Activated naive CD4-positive, alpha-beta T cell treated with Interleukin-2 at 50 U/mL for 16 hours (primary cell): ENCODE results near the gene TMX3.

Source experiments
- DNase-seq: peaks from one replicate; pipeline ENCODE4 v3.0.0-alpha.2; 2020

Gene TMX3

DNA sequence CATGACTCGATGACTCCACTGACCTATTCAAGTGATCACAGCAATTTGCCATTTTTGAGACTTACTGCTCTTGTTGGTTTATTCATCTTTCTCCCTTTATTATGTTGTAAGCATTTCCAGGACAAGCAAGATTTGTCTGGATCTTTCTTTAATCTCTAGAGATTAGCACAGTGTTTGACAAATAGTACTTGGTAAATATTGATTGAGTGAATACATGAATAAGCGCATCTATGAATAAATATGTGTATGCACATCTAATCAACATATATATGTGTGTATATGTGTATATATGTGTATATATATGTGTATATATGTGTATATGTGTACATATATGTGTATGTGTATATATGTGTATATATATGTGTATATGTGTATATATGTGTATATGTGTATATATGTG is 7.3 kb downstream of the TMX3 start:
- DNase-seq = no peak

DNA sequence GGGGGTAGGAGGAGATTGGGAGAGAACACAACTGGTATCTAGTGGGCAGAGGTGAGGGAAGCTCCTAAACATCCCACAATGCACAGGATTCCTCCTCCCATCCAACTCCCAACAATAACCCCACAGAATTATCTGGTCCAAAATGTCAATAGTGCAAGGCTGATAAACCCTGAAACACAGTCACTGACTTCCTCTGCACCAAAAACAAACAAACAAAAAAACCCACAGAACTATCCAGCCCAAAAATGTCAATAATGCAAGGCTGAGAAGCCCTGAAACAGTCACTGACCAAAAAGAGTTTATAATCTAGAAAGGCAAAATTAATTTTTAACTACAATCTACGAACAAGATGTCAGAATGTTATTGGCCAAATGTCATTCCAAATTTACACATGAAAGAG is 9.8 kb downstream of the TMX3 start:
- DNase-seq = no peak

DNA sequence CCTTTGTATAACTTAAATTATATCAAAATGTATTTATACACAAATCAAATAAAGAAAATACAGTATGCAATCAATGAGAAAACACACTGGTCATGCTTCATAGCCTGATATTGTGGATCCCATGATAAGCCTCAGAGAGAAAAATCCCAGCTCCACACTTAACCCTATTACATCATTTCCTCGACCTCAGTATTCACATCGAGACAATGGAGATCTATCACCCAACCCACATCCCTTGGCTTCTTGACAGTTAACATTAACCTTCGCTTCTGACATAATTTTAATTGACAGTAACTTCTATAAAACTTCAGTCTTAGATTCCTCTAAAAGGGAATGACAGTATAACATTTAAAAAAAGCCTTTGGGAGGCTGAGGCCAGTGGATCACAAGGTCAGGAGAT is 11.6 kb downstream of the TMX3 start:
- no peak for DNase-seq

DNA sequence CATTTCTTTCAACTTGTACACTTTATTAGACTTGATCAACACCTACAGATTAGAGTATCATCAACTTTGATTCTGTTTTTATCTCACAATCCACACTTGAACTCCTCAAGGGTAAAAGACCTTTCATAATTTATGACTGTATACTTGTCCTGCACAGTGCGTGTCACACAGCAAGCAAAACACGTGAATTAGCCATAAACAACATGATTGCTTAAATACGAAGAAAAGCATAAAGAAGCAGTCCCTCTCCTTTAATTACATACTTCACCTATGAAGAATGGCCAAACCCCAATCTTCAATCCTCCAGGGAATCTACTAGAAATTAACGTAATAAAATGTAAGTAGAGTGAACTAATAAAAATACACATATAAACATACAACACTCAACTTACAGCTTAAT is 13.6 kb downstream of the TMX3 start:
- DNase-seq = no peak

DNA sequence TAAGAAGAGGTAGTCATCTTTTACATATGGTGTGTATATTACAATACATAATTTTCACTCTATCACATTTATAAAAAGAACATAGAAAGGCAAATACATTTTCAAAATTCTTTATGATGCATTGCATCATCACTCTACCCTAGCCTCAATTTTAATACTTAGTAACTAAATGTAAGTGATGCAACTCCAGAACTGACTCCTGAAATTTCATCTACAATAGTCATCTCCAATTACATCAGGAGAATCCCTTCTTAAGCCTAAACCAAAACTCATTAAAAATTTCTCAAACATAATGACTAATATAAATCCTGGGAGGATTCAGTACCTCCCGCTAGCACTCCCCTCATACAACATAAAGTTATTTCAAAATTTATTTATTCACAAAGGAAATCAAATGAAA is 15.9 kb downstream of the TMX3 start:
- no peak for DNase-seq

DNA sequence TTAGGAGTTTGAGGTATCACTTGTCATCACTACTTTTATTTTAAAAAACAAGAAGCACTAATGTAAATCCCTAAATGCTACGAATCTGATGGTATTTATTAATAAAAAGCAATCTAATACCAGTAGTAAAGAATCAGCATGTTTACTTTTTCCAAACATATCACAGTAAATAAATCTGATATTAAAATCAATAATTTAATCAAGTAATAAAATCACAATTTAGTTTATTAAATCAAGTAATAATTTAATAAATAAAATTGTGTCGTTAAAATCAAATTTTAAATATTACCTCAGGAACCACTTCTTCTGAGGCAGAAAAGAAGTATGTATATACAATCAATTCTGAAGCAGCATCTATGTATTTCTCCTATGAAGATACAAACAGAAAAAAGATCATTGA is 18.0 kb downstream of the TMX3 start:
- no peak for DNase-seq

DNA sequence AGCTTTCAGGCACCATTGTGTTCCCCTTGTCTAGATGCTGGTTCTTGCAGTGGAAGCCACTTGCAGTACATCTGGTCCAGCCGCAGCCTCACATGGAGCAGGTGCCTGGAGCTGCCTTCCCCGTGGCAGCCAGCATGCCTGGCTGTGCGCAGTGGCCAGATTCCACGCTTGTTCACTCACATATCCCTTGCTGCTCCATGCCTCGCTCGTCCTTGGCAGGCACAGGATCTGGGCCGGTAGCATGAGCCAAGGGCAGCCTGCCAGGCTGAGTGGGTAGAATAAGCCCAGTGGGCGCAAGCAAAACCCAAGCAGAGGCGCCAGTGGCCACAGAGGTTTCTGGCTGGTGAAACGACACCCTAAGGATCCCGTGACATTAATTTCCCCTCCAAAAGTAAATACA is 20.6 kb downstream of the TMX3 start:
- DNase-seq = no peak

DNA sequence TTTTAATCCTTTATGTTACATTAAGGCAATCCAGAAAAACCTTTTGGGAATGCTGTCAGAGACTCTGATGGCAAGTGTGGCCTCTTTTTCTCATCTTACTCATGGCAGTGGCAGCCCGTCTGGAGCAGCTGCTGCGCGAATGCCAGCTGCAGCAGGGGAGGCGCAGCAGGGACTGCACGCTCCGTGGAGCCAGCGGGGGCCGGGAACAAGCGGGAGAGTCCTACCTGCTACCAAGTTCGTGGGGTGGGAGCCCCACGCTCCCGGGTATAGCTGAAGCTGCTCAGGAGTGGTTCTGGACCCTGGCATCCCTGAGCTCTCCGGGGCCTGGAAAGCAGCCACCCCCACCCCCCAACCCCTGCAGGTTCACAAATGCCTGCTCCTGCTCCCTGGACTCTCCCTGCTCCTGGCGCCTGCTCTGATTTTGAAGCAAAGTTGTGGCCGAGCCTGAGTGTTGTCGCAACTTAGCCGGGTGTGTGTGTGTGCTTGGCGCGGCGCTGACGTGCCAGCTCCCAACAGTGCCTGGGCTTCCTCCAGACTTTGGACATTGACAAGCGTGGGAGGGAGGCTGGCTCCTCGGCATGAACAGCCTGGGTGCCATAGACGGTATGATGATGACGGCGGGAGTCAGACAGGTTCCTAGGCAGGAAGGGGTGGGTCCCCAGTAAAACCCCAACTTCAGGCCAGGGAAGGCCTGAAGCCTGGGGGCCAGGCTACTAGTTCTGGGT is 21.7 kb downstream of the TMX3 start:
- no peak for DNase-seq

DNA sequence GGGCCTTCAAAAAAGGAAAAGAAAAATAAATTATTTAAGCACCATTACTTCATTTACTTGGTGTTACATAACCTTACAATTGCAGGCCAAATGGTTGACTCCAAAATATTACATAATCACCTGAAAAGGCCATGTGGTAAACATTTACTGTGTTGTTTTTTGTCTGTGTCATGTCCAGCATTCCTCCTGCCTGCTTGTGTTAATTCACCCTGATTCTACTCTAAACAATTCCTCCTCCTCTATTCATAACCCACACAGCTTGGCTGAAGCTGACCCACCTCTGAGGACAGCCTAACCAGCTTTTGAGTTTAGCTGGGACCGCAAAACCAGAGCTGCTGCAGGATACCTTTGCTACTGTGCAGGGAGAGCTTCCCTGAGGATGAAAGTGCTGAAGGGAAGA is 35.4 kb downstream of the TMX3 start:
- no peak for DNase-seq

DNA sequence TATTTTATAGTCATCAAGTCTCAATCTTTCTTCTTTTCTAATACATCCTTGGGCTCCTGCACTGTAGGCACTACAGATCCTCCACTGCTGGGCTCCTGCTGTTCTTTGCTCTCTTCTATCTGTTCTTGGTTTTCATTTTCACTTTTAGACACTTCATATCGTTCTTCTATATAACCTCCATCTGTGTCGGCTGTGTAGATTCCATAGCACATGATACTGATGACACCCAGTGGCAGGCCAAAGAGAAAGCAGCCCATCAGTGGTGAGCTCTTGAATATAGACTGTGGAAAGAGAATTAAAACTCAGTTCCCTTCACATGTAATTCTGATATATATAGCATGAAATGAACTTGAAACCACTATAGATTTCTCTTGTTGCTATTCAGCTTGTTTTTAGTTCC is 38.0 kb downstream of the TMX3 start:
- DNase-seq = no peak

DNA sequence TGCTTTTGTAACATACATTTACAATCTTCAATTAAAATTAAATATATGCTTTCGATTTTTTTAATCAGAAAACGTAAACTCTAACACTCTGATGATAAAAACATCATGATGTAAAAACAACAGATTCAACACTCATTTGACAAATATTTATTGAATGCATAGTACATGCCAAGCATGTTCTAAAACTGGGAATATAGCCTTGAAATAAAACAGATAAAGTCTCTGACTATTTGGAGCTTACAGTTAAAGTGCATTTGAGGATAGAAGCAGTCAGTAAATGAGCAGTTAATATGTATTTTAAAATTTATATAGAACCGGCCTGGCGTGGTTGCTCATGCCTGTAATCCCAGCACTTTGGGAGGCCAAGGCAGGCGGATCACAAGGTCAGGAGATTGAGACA is 47.8 kb downstream of the TMX3 start:
- DNase-seq = no peak

DNA sequence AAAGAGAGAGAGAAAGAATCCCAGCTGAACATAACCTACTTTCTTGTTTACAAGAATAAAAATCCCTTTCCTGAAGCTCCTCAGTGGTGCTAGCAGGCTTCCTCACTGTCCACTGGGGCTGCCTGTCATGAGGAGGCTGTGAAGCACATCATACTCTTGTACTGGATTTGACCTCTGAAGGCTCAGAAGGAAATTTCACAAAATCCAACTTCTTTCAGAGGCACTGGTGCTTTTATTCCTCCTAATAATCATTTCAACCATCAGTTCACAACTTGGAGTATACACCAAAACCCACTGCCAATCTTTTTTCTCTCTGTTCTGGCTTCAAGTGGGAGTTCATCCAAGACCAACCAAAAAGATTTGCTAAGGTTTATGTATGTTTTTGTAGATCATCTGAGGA is 48.5 kb downstream of the TMX3 start:
- no peak for DNase-seq

DNA sequence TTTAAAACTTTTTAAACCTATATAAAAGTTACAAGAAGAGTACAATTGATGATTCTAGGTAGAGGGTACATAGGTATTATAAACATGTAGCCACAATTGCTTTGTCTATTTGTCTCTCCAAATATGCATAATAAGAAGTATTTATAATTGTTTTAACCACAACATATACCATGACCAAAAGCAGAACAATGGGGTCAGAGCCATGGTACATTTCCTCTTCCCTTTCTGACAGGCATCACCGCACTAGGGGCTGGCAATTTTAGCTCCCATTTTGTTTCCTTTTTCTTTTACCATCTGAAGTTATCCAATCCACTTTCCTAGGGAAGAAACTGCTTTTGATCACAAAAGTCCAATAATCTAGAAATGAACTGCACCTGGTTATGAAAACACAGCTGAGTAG is 49.3 kb downstream of the TMX3 start:
- no peak for DNase-seq

DNA sequence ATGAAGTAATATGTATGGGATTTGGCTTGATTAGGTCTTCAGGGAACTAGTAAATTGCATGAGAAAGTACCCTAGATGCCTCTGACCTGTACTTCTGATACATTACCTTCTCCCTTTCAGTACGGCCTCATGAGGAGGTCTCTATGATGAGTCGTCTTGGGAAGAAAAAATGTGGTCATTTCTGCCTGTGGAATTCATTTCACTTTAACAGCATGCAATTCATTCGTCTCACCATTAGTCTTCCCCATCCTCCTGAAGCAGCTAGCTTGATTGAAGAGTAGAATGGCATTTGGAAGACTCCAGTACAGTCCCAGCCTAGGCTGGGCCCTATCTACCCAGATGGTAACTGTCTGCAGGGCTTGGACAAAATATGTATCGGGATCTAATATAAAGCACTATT is 52.2 kb downstream of the TMX3 start:
- no peak for DNase-seq

DNA sequence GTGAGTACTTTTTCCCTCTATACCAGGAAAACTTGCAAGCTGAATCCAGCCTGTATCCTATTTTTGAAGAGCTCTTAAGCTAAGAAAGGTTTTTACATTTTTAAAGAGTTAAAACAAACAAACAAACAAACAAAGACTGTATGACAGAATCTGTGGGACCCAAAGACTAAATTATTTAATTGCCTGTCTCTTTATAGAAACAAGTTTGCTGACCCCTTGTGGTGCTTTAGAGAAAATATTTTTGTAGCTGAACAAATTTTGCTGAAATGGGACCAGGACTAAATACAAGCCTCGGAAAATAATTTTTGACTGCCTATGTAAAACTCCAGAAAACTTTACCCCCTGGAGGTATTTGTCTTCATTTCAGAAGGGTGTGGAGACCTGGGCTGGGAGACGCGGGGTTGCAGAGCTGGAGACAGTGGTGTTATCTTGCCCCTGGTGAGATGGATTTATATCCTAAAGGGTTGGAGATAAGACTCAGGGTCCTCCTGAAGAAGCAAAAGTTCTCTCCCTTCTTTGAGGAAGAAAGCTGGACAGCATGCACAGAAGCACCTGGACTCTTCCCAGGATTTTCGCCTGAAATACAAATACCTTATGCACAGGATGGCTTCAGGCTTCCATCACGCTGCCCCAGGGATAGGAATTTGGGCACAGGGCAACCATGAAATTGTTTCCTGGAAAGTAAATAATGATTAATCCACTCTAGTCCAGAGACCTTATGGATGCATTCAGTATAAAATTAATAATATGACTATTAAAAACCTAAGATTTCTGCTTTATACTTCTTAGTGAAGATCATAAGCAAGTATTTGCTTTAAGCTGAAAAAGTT is 54.3 kb downstream of the TMX3 start:
- DNase-seq = no peak

DNA sequence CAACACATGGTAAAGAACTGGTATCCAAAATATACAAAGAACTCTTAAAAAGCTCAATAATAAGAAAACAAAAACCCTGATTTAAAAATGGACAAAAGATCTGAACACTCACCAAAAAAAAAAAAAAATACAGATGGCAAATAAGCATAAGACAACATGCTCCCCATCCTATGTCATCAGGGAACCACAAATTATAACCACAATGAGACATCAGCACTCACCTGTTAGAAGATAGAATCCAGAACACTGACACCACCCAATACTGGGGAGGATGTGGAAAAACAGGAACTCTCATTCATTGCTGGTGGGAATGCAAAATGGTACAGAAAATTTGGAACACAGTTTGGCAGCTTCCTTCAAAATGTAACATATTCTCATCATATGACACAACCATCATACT is 66.7 kb downstream of the TMX3 start:
- DNase-seq = no peak

DNA sequence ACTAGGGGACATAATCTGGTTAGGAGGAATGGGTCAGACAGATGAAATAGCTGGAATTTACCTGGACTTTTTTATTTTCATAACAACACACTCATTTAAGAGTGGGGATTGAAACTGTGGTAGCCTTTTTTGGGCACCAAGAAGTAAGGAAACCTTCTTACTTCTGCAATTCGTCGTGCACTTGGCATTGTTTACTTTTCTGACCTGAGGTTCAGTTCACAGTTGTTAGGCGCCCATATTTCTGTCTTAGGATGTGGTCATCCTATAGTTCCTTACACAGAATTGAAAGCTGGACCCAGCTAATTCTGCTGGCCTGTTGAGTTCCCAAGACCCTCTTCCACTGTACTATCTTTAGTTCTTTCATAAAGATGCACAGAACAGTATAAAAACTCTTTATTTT is 72.9 kb downstream of the TMX3 start:
- no peak for DNase-seq

DNA sequence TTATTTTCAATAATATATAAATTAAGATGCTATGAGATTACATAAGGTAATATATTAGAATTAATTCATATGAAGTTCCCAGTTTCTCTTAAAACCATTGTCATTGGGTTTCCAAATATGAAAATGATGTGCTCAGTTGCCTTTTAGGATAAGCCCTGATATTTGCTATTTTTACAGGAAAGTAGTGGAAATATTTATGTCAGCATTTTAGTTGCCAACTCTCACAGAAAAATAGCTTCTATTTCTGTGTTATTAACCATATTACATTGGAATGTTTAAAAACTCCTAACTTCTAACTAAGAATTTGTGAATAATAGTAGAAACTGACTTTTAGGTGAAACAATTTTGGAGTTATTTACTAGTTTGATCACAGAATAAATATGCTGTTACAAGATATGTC is 74.0 kb downstream of the TMX3 start:
- no peak for DNase-seq

DNA sequence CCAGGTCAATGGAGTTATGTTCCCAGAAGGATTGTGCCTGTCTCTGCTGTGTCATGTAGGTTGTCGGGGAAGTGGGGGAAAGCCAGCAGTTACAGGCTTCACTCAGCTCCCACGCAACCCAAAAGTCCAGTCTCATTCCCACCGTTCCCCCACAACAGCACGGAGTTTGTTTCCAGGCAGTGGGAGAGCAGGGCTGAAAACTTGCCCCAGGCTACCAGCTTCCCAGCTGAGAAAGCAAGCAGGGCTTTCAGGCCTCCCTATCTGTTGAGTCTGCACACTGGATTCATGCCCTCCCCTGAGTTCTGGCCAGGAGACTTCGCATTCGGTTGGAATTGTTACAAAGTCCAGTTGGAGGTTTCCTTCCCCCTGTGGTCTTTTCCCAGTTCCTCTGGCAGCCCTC is 76.3 kb downstream of the TMX3 start:
- no peak for DNase-seq

DNA sequence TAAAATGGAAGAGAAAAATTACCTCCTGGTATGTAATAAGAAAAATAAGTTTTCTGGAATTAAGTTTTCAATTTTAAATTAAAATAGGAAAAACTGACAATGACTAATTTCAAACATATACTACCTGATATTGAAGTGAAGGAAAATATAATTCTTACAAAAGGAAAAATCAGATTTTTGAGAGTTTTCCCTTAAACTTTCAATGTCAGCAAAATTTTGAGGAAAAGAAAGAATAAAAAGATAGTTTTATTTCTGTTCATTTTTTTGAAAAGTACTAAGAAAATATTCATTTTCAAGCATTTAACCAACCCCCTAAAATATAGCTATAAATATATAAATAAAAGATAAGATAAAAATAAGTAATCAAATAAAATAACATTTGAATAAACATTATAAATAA is 87.1 kb downstream of the TMX3 start:
- no peak for DNase-seq
